MM.1S (cell line): Measurements from ENCODE around the gene ZAP70.

Experiments
- EZH2 ChIP-seq: fragments of 300-600 bp; sonication (generic); optimal IDR thresholded peaks from 2 replicates; pipeline ENCODE3; 2017; ENCODE audit warnings: low read depth, mild to moderate bottlenecking, antibody characterized with exemption, low read length, mixed read lengths
- EZH2phosphoT487 ChIP-seq: fragments of 300-600 bp; sonication (generic); IDR thresholded peaks from 2 replicates; pipeline ENCODE4 v1.6.1; 2018; ENCODE audit warnings: antibody characterized with exemption, low read length
- TF ChIP-seq, protein P1 (sequence below): fragments of 300-600 bp; sonication (generic); IDR thresholded peaks from 2 replicates; pipeline ENCODE4 v1.5.1; 2016; ENCODE audit warnings: antibody characterized with exemption, low read length, mixed read lengths

- TF ChIP-seq, protein P1, sequence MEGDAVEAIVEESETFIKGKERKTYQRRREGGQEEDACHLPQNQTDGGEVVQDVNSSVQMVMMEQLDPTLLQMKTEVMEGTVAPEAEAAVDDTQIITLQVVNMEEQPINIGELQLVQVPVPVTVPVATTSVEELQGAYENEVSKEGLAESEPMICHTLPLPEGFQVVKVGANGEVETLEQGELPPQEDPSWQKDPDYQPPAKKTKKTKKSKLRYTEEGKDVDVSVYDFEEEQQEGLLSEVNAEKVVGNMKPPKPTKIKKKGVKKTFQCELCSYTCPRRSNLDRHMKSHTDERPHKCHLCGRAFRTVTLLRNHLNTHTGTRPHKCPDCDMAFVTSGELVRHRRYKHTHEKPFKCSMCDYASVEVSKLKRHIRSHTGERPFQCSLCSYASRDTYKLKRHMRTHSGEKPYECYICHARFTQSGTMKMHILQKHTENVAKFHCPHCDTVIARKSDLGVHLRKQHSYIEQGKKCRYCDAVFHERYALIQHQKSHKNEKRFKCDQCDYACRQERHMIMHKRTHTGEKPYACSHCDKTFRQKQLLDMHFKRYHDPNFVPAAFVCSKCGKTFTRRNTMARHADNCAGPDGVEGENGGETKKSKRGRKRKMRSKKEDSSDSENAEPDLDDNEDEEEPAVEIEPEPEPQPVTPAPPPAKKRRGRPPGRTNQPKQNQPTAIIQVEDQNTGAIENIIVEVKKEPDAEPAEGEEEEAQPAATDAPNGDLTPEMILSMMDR = no peak
- no peak for TF ChIP-seq EZH2
- TF ChIP-seq EZH2phosphoT487 = no peak
Measured at GRCh38 chr2:97738179-97739019, 25.0 kb downstream of the ZAP70 start.
